Mucosa of rectum (tissue), 2 donors: ENCODE results near the gene HBZ.
"Not testable (repeated sequence)": the region's sequence is repeated elsewhere in the genome, so short reads cannot be mapped to it uniquely, and the experiment has no call there.

Experiments
- H3K27ac ChIP-seq, 2 donors: one replicate each; pipeline ENCODE4 v1.7.0; 2013; ENCODE audit warnings: inconsistent platforms in 2 of 2, low read depth in 2 of 2, low read length in 2 of 2
- H3K27me3 ChIP-seq, 2 donors: one replicate each; pipeline ENCODE4 v1.7.0; 2013; ENCODE audit warnings: low read length in 2 of 2; ENCODE audit not compliant: control insufficient read depth in 2 of 2, insufficient read depth in 2 of 2
- H3K36me3 ChIP-seq, 2 donors: one replicate each; pipeline ENCODE4 v1.7.0; 2013; ENCODE audit warnings: low read length in 2 of 2; ENCODE audit not compliant: control insufficient read depth in 2 of 2, insufficient read depth in 2 of 2
- H3K4me1 ChIP-seq, 2 donors: one replicate each; pipeline ENCODE4 v1.7.0; 2013; ENCODE audit warnings: low read length in 2 of 2, mild to moderate bottlenecking in 1 of 2; ENCODE audit not compliant: control insufficient read depth in 2 of 2, insufficient read depth in 2 of 2
- H3K4me3 ChIP-seq, 2 donors: one replicate each; pipeline ENCODE4 v1.7.0; 2013; ENCODE audit warnings: low read length in 2 of 2
- H3K9ac ChIP-seq, 2 donors: one replicate each; pipeline ENCODE4 v1.7.0; 2013; ENCODE audit warnings: low read length in 2 of 2, low read depth in 1 of 2, mild to moderate bottlenecking in 1 of 2
- H3K9me3 ChIP-seq, 2 donors: one replicate each; pipeline ENCODE4 v1.7.0; 2013; ENCODE audit warnings: low read length in 2 of 2; ENCODE audit not compliant: control insufficient read depth in 2 of 2
- donor health status: healthy.
- donor health status: Normal muscosa, but diverticular disease.

The HBZ gene

DNA sequence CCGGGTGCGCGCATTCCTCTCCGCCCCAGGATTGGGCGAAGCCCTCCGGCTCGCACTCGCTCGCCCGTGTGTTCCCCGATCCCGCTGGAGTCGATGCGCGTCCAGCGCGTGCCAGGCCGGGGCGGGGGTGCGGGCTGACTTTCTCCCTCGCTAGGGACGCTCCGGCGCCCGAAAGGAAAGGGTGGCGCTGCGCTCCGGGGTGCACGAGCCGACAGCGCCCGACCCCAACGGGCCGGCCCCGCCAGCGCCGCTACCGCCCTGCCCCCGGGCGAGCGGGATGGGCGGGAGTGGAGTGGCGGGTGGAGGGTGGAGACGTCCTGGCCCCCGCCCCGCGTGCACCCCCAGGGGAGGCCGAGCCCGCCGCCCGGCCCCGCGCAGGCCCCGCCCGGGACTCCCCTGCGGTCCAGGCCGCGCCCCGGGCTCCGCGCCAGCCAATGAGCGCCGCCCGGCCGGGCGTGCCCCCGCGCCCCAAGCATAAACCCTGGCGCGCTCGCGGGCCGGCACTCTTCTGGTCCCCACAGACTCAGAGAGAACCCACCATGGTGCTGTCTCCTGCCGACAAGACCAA lies 20.0 kb downstream of the HBZ start, which contains the start of gene HBA2:
TSS of gene HBA2 (plus strand) at position 503 of the 568 bp plus-strand sequence. CDS start at position 540, 37 bp downstream.
- not testable (repeated sequence) for H3K9ac ChIP-seq, H3K4me1 ChIP-seq, H3K27ac ChIP-seq, H3K9me3 ChIP-seq, H3K4me3 ChIP-seq, H3K36me3 ChIP-seq
- peaks cover 29 to 34% of the 10 kb centered on the region in 2 donors for H3K27me3 ChIP-seq

DNA sequence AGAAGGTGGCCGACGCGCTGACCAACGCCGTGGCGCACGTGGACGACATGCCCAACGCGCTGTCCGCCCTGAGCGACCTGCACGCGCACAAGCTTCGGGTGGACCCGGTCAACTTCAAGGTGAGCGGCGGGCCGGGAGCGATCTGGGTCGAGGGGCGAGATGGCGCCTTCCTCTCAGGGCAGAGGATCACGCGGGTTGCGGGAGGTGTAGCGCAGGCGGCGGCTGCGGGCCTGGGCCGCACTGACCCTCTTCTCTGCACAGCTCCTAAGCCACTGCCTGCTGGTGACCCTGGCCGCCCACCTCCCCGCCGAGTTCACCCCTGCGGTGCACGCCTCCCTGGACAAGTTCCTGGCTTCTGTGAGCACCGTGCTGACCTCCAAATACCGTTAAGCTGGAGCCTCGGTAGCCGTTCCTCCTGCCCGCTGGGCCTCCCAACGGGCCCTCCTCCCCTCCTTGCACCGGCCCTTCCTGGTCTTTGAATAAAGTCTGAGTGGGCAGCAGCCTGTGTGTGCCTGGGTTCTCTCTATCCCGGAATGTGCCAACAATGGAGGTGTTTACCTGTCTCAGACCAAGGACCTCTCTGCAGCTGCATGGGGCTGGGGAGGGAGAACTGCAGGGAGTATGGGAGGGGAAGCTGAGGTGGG lies 20.9 kb downstream of the HBZ start:
- not testable (repeated sequence) for H3K9me3 ChIP-seq, H3K4me1 ChIP-seq, H3K9ac ChIP-seq, H3K4me3 ChIP-seq, H3K36me3 ChIP-seq, H3K27ac ChIP-seq
- H3K27me3 ChIP-seq, result peaks cover 30 to 34% of the 10 kb centered on the region in 2 donors

DNA sequence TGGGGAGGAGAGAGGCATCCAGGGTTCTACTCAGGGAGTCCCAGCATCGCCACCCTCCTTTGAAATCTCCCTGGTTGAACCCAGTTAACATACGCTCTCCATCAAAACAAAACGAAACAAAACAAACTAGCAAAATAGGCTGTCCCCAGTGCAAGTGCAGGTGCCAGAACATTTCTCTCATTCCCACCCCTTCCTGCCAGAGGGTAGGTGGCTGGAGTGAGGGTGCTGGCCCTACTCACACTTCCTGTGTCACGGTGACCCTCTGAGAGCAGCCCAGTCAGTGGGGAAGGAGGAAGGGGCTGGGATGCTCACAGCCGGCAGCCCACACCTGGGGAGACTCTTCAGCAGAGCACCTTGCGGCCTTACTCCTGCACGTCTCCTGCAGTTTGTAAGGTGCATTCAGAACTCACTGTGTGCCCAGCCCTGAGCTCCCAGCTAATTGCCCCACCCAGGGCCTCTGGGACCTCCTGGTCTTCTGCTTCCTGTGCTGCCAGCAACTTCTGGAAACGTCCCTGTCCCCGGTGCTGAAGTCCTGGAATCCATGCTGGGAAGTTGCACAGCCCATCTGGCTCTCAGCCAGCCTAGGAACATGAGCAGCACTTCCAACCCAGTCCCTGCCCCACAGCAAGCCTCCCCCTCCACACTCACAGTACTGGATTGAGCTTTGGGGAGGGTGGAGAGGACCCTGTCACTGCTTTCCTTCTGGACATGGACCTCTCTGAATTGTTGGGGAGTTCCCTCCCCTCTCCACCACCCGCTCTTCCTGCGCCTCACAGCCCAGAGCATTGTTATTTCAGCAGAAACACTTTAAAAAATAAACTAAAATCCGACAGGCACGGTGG lies 21.7 kb downstream of the HBZ start:
- not testable (repeated sequence) for H3K9me3 ChIP-seq, H3K36me3 ChIP-seq, H3K4me1 ChIP-seq, H3K4me3 ChIP-seq, H3K27ac ChIP-seq, H3K9ac ChIP-seq
- peaks cover 27 to 31% of the 10 kb centered on the region in 2 donors for H3K27me3 ChIP-seq

DNA sequence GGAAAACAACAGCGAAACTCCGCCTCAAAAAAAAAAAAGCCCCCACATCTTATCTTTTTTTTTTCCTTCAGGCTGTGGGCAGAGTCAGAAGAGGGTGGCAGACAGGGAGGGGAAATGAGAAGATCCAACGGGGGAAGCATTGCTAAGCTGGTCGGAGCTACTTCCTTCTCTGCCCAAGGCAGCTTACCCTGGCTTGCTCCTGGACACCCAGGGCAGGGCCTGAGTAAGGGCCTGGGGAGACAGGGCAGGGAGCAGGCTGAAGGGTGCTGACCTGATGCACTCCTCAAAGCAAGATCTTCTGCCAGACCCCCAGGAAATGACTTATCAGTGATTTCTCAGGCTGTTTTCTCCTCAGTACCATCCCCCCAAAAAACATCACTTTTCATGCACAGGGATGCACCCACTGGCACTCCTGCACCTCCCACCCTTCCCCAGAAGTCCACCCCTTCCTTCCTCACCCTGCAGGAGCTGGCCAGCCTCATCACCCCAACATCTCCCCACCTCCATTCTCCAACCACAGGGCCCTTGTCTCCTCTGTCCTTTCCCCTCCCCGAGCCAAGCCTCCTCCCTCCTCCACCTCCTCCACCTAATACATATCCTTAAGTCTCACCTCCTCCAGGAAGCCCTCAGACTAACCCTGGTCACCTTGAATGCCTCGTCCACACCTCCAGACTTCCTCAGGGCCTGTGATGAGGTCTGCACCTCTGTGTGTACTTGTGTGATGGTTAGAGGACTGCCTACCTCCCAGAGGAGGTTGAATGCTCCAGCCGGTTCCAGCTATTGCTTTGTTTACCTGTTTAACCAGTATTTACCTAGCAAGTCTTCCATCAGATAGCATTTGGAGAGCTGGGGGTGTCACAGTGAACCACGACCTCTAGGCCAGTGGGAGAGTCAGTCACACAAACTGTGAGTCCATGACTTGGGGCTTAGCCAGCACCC lies 22.8 kb downstream of the HBZ start:
- Histone ChIP-seq H3K9me3 (no peaks in the 10 kb centered on the region), H3K27me3 (peaks cover 34 to 36% of the 10 kb centered on the region in 2 donors), H3K36me3 (no peaks in the 10 kb centered on the region), H3K4me3 (no peak overlapping the region), H3K27ac (no peak overlapping the region), H3K9ac (no peak overlapping the region), H3K4me1 (no peaks in the 10 kb centered on the region)

DNA sequence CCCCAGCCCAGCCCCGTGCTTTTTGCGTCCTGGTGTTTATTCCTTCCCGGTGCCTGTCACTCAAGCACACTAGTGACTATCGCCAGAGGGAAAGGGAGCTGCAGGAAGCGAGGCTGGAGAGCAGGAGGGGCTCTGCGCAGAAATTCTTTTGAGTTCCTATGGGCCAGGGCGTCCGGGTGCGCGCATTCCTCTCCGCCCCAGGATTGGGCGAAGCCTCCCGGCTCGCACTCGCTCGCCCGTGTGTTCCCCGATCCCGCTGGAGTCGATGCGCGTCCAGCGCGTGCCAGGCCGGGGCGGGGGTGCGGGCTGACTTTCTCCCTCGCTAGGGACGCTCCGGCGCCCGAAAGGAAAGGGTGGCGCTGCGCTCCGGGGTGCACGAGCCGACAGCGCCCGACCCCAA lies 23.6 kb downstream of the HBZ start:
- peaks cover 36 to 37% of the 10 kb centered on the region in 2 donors for H3K27me3 ChIP-seq
- H3K4me1 ChIP-seq, H3K27ac ChIP-seq, H3K9ac ChIP-seq, H3K36me3 ChIP-seq, H3K9me3 ChIP-seq, H3K4me3 ChIP-seq: not testable (repeated sequence)

DNA sequence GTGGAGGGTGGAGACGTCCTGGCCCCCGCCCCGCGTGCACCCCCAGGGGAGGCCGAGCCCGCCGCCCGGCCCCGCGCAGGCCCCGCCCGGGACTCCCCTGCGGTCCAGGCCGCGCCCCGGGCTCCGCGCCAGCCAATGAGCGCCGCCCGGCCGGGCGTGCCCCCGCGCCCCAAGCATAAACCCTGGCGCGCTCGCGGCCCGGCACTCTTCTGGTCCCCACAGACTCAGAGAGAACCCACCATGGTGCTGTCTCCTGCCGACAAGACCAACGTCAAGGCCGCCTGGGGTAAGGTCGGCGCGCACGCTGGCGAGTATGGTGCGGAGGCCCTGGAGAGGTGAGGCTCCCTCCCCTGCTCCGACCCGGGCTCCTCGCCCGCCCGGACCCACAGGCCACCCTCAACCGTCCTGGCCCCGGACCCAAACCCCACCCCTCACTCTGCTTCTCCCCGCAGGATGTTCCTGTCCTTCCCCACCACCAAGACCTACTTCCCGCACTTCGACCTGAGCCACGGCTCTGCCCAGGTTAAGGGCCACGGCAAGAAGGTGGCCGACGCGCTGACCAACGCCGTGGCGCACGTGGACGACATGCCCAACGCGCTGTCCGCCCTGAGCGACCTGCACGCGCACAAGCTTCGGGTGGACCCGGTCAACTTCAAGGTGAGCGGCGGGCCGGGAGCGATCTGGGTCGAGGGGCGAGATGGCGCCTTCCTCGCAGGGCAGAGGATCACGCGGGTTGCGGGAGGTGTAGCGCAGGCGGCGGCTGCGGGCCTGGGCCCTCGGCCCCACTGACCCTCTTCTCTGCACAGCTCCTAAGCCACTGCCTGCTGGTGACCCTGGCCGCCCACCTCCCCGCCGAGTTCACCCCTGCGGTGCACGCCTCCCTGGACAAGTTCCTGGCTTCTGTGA lies 24.3 kb downstream of the HBZ start, which contains the start of gene HBA1:
TSS of gene HBA1 (plus strand) at position 204 of the 906 bp plus-strand sequence. CDS start at position 241, 37 bp downstream.
- not testable (repeated sequence) for H3K36me3 ChIP-seq, H3K27ac ChIP-seq, H3K9me3 ChIP-seq, H3K9ac ChIP-seq, H3K4me3 ChIP-seq, H3K4me1 ChIP-seq
- H3K27me3 ChIP-seq, result peaks cover 37 to 38% of the 10 kb centered on the region in 2 donors

DNA sequence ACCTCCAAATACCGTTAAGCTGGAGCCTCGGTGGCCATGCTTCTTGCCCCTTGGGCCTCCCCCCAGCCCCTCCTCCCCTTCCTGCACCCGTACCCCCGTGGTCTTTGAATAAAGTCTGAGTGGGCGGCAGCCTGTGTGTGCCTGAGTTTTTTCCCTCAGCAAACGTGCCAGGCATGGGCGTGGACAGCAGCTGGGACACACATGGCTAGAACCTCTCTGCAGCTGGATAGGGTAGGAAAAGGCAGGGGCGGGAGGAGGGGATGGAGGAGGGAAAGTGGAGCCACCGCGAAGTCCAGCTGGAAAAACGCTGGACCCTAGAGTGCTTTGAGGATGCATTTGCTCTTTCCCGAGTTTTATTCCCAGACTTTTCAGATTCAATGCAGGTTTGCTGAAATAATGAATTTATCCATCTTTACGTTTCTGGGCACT lies 25.0 kb downstream of the HBZ start:
- no peaks in the 10 kb centered on the region for H3K9me3 ChIP-seq
- no peak overlapping the region for H3K27ac ChIP-seq
- H3K9ac ChIP-seq, result no peak overlapping the region
- H3K36me3 ChIP-seq, result no peaks in the 10 kb centered on the region
- peaks cover 37% of the 10 kb centered on the region in 2 donors for H3K27me3 ChIP-seq
- H3K4me1 ChIP-seq, result peaks cover 7% of the 10 kb centered on the region in 2 donors
- H3K4me3 ChIP-seq, result no peak overlapping the region

DNA sequence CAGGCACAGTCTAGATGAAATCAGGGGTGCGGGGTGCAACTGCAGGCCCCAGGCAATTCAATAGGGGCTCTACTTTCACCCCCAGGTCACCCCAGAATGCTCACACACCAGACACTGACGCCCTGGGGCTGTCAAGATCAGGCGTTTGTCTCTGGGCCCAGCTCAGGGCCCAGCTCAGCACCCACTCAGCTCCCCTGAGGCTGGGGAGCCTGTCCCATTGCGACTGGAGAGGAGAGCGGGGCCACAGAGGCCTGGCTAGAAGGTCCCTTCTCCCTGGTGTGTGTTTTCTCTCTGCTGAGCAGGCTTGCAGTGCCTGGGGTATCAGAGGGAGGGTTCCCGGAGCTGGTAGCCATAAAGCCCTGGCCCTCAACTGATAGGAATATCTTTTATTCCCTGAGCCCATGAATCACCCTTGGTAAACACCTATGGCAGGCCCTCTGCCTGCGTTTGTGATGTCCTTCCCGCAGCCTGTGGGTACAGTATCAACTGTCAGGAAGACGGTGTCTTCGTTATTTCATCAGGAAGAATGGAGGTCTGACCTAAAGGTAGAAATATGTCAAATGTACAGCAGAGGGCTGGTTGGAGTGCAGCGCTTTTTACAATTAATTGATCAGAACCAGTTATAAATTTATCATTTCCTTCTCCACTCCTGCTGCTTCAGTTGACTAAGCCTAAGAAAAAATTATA lies 25.7 kb downstream of the HBZ start:
- peaks cover 37% of the 10 kb centered on the region in 2 donors for H3K27me3 ChIP-seq
- peaks cover 7% of the 10 kb centered on the region in 2 donors for H3K4me1 ChIP-seq
- H3K36me3 ChIP-seq, result no peaks in the 10 kb centered on the region
- no peak overlapping the region for H3K4me3 ChIP-seq
- H3K27ac ChIP-seq, result no peak overlapping the region
- no peaks in the 10 kb centered on the region for H3K9me3 ChIP-seq
- H3K9ac ChIP-seq, result no peak overlapping the region
